HG02973 (cell line): ENCODE results near the gene MYF6.
A peak's percentile ranks its signal among the peaks of the same experiment; 100 is the strongest.

ENCODE experiments used
- ATAC-seq: cut with Tn5 transposase; IDR thresholded peaks from one replicate; pipeline ENCODE4 v1.9.1; 2021; ENCODE audit warnings: moderate library complexity; ENCODE audit not compliant: unreplicated experiment

Gene MYF6

GRCh38 chr12:80749456-80749855, 42.0 kb downstream of the MYF6 start:
- no peak for ATAC-seq

- ATAC-seq = no peak
Measured at GRCh38 chr12:80752464-80752863, 45.0 kb downstream of the MYF6 start.

- no peak for ATAC-seq
Measured at GRCh38 chr12:80754274-80754673, 46.8 kb downstream of the MYF6 start.

- ATAC-seq = peak; percentile 90
Measured at GRCh38 chr12:80756875-80757274, 49.4 kb downstream of the MYF6 start.
